Transverse colon (tissue), 4 donors: Measurements from ENCODE around the gene ATP11A. TPM values are rescaled to one million over a fixed set of nuclear protein-coding genes. Genes with fewer than 3 reads are reported as not detected.

Experiments used
- DNase-seq: peaks from one replicate; pipeline ENCODE4 v3.0.0-alpha.2; 2019
- H3K27ac ChIP-seq, 4 donors: fragments of 200-600 bp; sonication (generic); 2 replicates each; pipeline ENCODE4 v1.5.1; 2016 to 2018; ENCODE audit warnings: inconsistent platforms in 4 of 4
- H3K27me3 ChIP-seq: fragments of 200-600 bp; sonication (generic); 2 replicates; pipeline ENCODE4 v1.5.1; 2017; ENCODE audit warnings: inconsistent platforms
- H3K36me3 ChIP-seq, 4 donors: fragments of 200-600 bp; sonication (generic); 2 replicates each; pipeline ENCODE4 v1.5.1; 2017 to 2019; ENCODE audit warnings: inconsistent platforms in 4 of 4
- H3K4me1 ChIP-seq, 4 donors: fragments of 200-600 bp; sonication (generic); 2 replicates each; pipeline ENCODE4 v1.5.1; 2017 to 2020; ENCODE audit warnings: inconsistent platforms in 4 of 4
- H3K4me3 ChIP-seq, 4 donors: fragments of 200-600 bp; sonication (generic); 1 replicate in 1 of 4; 2 replicates in 3 of 4; pipeline versions ENCODE4 v1.5.1 to v1.6.1; 2017 to 2019; ENCODE audit warnings: inconsistent platforms in 4 of 4
- H3K9me3 ChIP-seq, 2 donors: fragments of 200-600 bp; sonication (generic); 2 replicates each; pipeline ENCODE4 v1.5.1; 2017 to 2019; ENCODE audit warnings: inconsistent platforms in 2 of 2
- CTCF ChIP-seq, 5 experiments: fragments of 200-600 bp in 3 of 5; fragments of 450-650 bp in 2 of 5; sonication (generic) in 3 of 5; IDR thresholded peaks; 1 replicate in 2 of 5; 2 replicates in 3 of 5; pipeline ENCODE4 v1.5.1; 2016 to 2017; ENCODE audit warnings: antibody characterized with exemption in 5 of 5, inconsistent platforms in 3 of 5, mild to moderate bottlenecking in 2 of 5, moderate library complexity in 1 of 5
- EP300 ChIP-seq: sonication (generic); formaldehyde crosslinking; IDR thresholded peaks from one replicate; pipeline ENCODE4 v1.6.1; 2017; ENCODE audit warnings: antibody characterized with exemption, low read depth
- POLR2A ChIP-seq: fragments of 450-650 bp; IDR thresholded peaks from one replicate; pipeline ENCODE4 v1.6.1; 2016; ENCODE audit warnings: antibody characterized with exemption, mild to moderate bottlenecking, moderate library complexity
- POLR2AphosphoS5 ChIP-seq, 3 donors: sonication (generic); formaldehyde crosslinking; IDR thresholded peaks; one replicate each; pipeline ENCODE4 v1.6.1; 2016; ENCODE audit warnings: antibody characterized with exemption in 3 of 3
- WGBS, 2 donors: methylation state at CpG; one replicate each; pipeline ENCODE4 v1.1.5; 2018; ENCODE audit warnings: low coverage in 1 of 2; 5-methylcytosine and 5-hydroxymethylcytosine counted together
- in situ Hi-C, 4 donors: fragments of 200-750 bp; cut with MboI; loops; one replicate each; pipeline versions ENCODE4 v1.15.0 to v1.15.1; 2017; ENCODE audit warnings: low sequenced_read_pairs in 3 of 4, low pct_ligation_motif_present in 1 of 4, low pct_unique_long_range_greater_than_20kb in 1 of 4
- intact Hi-C: fragments of 100-400 bp; cut with DNase I; formaldehyde crosslinking; loops from one replicate; pipeline ENCODE4 v1.15.1; 2023; ENCODE audit warnings: low total_unique reads
- total RNA-seq, 4 donors: library from RNA; depleted of rRNA; stranded (reverse); fragments of >200 nt; gene quantifications; one replicate each; pipeline ENCODE4 v1.1.0, GENCODE V29; 2016

The ATP11A gene
- total RNA-seq, 4 donors from 2014 or later: 10.2 to 17.5 (median 13.3) TPM

GRCh38 chr13:112819111-112819510 is 129.3 kb downstream of the ATP11A start:
- Histone ChIP-seq H3K4me3 (no peak overlapping the region), H3K4me1 (no peaks in the 10 kb centered on the region), H3K36me3 (no peaks in the 10 kb centered on the region), H3K27me3 (no peaks in the 10 kb centered on the region), H3K9me3 (no peaks in the 10 kb centered on the region), H3K27ac (no peak overlapping the region)
- in situ Hi-C loops: no loop called here
- intact Hi-C loops: no loop called here
- no peak for DNase-seq
- WGBS, 2 donors: 90 to 96% methylated on average over 9 to 13 of the region's 13 CpGs
- TF ChIP-seq POLR2AphosphoS5 (IDR thresholded peaks at IDR 0.05) (no peak), CTCF (IDR thresholded peaks at IDR 0.05) (no peak), EP300 (no peak)

- 93 to 94% methylated on average over 5 to 29 of the region's 29 CpGs for WGBS, 2 donors
- H3K36me3 ChIP-seq: no peaks in the 10 kb centered on the region
- in situ Hi-C loops (no loop called here), intact Hi-C loops (no loop called here)
- no peaks in the 10 kb centered on the region for H3K9me3 ChIP-seq
- H3K27me3 ChIP-seq: no peaks in the 10 kb centered on the region
- H3K27ac ChIP-seq: no peak overlapping the region
- TF ChIP-seq EP300 (no peak), CTCF (IDR thresholded peaks at IDR 0.05) (no peak), POLR2AphosphoS5 (IDR thresholded peaks at IDR 0.05) (no peak), POLR2A (no peak)
- DNase-seq: no peak
- H3K4me3 ChIP-seq: no peak overlapping the region
- H3K4me1 ChIP-seq: no peaks in the 10 kb centered on the region
These were observed 130.0 kb downstream of the ATP11A start for GRCh38 chr13:112819816-112820215.

- Histone ChIP-seq H3K4me3 (no peak overlapping the region), H3K36me3 (no peaks in the 10 kb centered on the region), H3K27ac (no peak overlapping the region), H3K4me1 (no peaks in the 10 kb centered on the region), H3K9me3 (no peaks in the 10 kb centered on the region), H3K27me3 (no peaks in the 10 kb centered on the region)
- TF ChIP-seq POLR2A: no peak
- TF ChIP-seq EP300: no peak
- TF ChIP-seq CTCF (IDR thresholded peaks at IDR 0.05): no peak
- no peak for TF ChIP-seq POLR2AphosphoS5 (IDR thresholded peaks at IDR 0.05)
- intact Hi-C loops (no loop called here), in situ Hi-C loops (no loop called here)
- no peak for DNase-seq
- 93 to 100% methylated on average over 1 to 11 of the region's 11 CpGs for WGBS, 2 donors
These were observed 130.5 kb downstream of the ATP11A start for GRCh38 chr13:112820318-112820717.

GRCh38 chr13:112821340-112822055 is 131.7 kb downstream of the ATP11A start:
- intact Hi-C loops (no loop called here), in situ Hi-C loops (no loop called here)
- no peak for DNase-seq

More at GRCh38 chr13:112821340-112822055, 131.7 kb downstream of the ATP11A start:
- no peaks in the 10 kb centered on the region for H3K27me3 ChIP-seq
- TF ChIP-seq EP300 (no peak), POLR2A (no peak), CTCF (IDR thresholded peaks at IDR 0.05) (no peak), POLR2AphosphoS5 (IDR thresholded peaks at IDR 0.05) (no peak)
- H3K36me3 ChIP-seq: no peaks in the 10 kb centered on the region
- WGBS, 2 donors: 83 to 92% methylated on average over 12 to 19 of the region's 19 CpGs
- no peaks in the 10 kb centered on the region for H3K9me3 ChIP-seq
- no peaks in the 10 kb centered on the region for H3K4me1 ChIP-seq
- H3K4me3 ChIP-seq: no peak overlapping the region
- no peak overlapping the region for H3K27ac ChIP-seq
